Karpas-422 (cell line): Measurements from ENCODE around the gene S100PBP. TPM values are rescaled to one million over a fixed set of nuclear protein-coding genes. Genes with fewer than 3 reads are reported as not detected.
A peak's percentile ranks its signal among the peaks of the same experiment; 100 is the strongest.

Experiments used
- DNase-seq: peaks from one replicate; pipeline ENCODE4 v3.0.0-alpha.2; 2015
- H2AFZ ChIP-seq: fragments of 200-600 bp; sonication (generic); 2 replicates; pipeline ENCODE4 v1.6.1; 2014; ENCODE audit warnings: antibody characterized with exemption, low read length, mixed read lengths
- H3K27ac ChIP-seq: fragments of 200-600 bp; sonication (generic); 2 replicates; pipeline ENCODE4 v1.5.1; 2014; ENCODE audit warnings: mild to moderate bottlenecking, low read length, moderate library complexity
- H3K27me3 ChIP-seq: fragments of 200-600 bp; sonication (generic); 2 replicates; pipeline ENCODE4 v1.6.1; 2014; ENCODE audit warnings: low read length, mixed read lengths
- H3K36me3 ChIP-seq: fragments of 200-600 bp; sonication (generic); 2 replicates; pipeline ENCODE4 v1.6.1; 2014; ENCODE audit warnings: low read length, mixed read lengths; ENCODE audit not compliant: insufficient read depth
- H3K4me1 ChIP-seq: fragments of 200-600 bp; sonication (generic); 2 replicates; pipeline ENCODE4 v1.6.1; 2014; ENCODE audit warnings: mild to moderate bottlenecking, low read length, mixed read lengths
- H3K4me2 ChIP-seq: fragments of 200-600 bp; sonication (generic); 2 replicates; pipeline ENCODE4 v1.6.1; 2014; ENCODE audit warnings: low read length, low read depth, mild to moderate bottlenecking; ENCODE audit not compliant: poor library complexity, severe bottlenecking
- H3K4me3 ChIP-seq: fragments of 200-600 bp; sonication (generic); 2 replicates; pipeline ENCODE4 v1.5.1; 2014; ENCODE audit warnings: mild to moderate bottlenecking, antibody characterized with exemption, low read length, mixed read lengths
- H3K79me2 ChIP-seq: fragments of 200-600 bp; sonication (generic); 2 replicates; pipeline ENCODE4 v1.6.1; 2014; ENCODE audit warnings: mild to moderate bottlenecking, low read length, mixed read lengths
- H3K9ac ChIP-seq: fragments of 200-600 bp; sonication (generic); 2 replicates; pipeline ENCODE4 v1.6.0; 2014; ENCODE audit warnings: low read length
- H3K9me2 ChIP-seq: fragments of 200-600 bp; sonication (generic), shearing (Covaris generic); replicated peaks from 2 replicates; pipeline ENCODE4 v1.6.0; 2014; ENCODE audit warnings: mild to moderate bottlenecking, low read length, moderate library complexity; ENCODE audit not compliant: insufficient read depth
- H3K9me3 ChIP-seq: fragments of 300-700, 200-600 bp; sonication (generic); 2 replicates; pipeline ENCODE4 v1.6.1; 2014; ENCODE audit warnings: low read length, mixed read lengths
- H4K20me1 ChIP-seq: fragments of 200-600 bp; sonication (generic); 2 replicates; pipeline ENCODE4 v1.6.1; 2014; ENCODE audit warnings: mild to moderate bottlenecking, antibody characterized with exemption, low read length, low read depth; ENCODE audit not compliant: insufficient read depth
- total RNA-seq: library from RNA; depleted of rRNA; stranded (reverse); fragments of >200 nt; shearing (Covaris generic); gene quantifications from 2 replicates; pipeline ENCODE4 v1.2.3, GENCODE V29; 2014; ENCODE audit warnings: low replicate concordance; rRNA removed

The S100PBP gene
- total RNA-seq, result 23.7 and 30.8 TPM in 2 replicates

DNA sequence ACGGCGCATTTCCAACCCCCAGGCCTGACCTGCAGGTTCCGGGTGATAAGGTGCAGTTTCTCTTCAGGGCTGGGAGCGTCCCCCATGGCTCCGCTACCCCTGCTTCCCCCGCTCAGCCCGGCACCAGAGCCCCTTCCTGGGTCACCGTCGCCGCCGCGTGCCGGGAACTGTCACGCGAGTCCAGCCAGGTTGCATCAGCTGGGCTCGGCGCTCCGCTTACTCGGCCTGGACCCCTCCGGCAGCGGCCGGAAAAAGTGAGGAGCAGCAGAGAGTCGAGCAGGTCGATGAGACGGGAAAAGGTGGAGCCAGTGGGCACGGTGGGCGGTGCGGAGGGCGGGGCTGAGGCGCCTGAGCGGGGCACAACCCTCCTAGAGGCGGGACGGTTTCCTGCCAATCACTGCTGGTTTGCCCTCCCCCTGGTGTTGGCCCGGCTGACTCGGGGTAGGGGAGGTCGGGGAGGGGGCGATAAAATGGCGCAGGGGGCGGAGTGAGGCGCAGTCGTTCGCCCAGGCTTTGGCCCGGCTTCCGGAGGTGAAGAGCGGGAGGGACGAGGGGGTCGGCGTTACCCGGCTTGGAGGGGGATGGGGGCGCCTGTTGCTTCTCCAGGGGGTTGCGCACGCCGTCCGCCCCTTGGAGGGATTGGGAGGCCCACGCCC, at the start of gene S100PBP, which contains the start of gene YARS1:
S100PBP (plus strand) TSS at position 495 of the 656 bp plus-strand sequence. CDS start 8,447 bp downstream, outside the sequence.
YARS1 (minus strand) TSS at position 200 of the 656 bp plus-strand sequence; CDS start at position 86, 114 bp downstream.
- H3K4me3 ChIP-seq, result peak within 1 kb of the TSS; percentile 83
- peak within 1 kb of the TSS; percentile 97 for H3K9ac ChIP-seq
- peaks cover 53% of the 10 kb centered on the region for H3K4me1 ChIP-seq
- 0 out of 2 replicates have a peak, but pooled peaks cover 13% of the 10 kb centered on the region for H3K36me3 ChIP-seq
- H3K9me2 ChIP-seq, result no peaks in the 10 kb centered on the region
- H4K20me1 ChIP-seq, result peaks cover 5% of the 10 kb centered on the region; the same call in 1 of the 2 replicates
- DNase-seq, result peak; percentile 99
- peak within 1 kb of the TSS; percentile 94 for H3K4me2 ChIP-seq
- H3K27me3 ChIP-seq, result no peaks in the 10 kb centered on the region
- H3K27ac ChIP-seq, result peak within 1 kb of the TSS; percentile 89
- no peak within 1 kb of the TSS; the same call in 1 of the 2 replicates for H2AFZ ChIP-seq
- H3K9me3 ChIP-seq, result no peaks in the 10 kb centered on the region
- H3K79me2 ChIP-seq, result peaks cover 94% of the 10 kb centered on the region

DNA sequence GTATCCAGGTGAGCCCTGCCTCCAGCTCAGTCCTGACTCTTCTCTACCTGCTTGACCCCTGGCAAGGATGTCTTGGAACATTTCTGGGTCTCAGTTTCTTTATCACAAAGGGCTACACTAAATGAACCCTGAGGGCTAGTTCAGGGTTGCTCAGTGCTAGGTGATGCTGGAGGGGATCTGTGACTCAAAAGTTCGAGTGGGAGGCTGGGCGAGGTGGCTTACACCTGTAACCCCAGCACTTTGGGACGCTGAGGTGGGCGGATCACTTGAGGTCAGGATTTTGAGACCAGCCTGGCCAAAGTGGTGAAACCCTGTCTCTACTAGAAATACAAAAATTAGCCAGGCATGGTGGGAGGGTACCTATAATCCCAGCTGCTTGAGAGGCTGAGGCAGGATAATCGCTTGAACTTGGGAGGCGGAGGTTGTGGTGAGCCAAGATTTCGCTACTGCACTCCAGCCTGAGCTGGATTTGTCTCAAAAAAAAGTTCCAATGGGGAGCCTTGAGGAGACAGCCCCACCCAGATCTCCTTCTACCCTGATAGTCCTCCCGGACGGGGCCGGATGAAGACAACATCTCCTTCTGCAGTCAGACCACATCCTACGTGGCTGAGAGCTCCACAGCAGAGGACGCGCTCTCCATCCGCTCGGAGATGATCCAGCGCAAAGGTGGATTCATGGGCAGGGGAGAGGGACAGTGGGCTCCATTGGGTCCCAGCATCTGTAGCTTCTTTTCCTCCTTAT, 49.2 kb upstream of the S100PBP start:
- Histone ChIP-seq H3K4me1 (peaks cover 14% of the 10 kb centered on the region), H3K27me3 (no peaks in the 10 kb centered on the region), H3K9me3 (no peaks in the 10 kb centered on the region), H4K20me1 (no peaks in the 10 kb centered on the region), H3K4me3 (no peak overlapping the region), H3K79me2 (no peaks in the 10 kb centered on the region), H3K27ac (no peak overlapping the region), H3K4me2 (no peak overlapping the region), H3K9ac (no peak overlapping the region), H2AFZ (no peak overlapping the region), H3K9me2 (no peaks in the 10 kb centered on the region), H3K36me3 (no peaks in the 10 kb centered on the region)
- DNase-seq, result no peak

DNA sequence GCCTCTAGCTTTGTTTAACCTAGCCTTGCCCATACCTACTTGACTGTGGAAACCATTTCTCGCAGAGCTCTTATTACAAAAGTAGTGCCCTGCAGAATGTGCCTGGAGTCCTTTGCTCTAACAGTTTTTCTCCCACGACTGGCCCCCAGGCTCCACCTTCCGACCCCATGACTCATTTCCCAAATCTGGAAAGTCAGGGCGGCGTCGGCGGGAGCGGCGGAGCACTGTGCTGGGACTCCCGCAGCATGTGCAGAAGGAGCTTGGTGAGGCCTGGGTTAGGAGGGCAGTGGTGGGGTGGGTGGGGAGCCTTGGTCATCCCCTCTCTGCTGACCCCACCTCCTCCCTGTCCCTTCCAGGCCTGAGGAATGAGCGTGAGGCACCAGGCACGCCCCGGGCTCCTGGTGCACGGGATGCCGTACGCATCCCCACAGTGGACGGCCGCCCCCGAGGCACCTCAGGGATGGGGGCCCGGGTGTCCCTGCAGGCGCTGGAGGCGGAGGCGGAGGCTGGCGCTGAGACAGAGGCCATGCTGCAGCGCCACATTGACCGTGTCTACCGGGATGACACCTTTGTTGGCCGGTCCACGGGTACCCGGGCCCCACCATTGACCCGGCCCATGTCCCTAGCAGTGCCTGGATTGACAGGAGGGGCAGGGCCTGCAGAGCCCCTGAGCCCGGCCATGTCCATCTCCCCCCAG, 47.8 kb upstream of the S100PBP start:
- no peaks in the 10 kb centered on the region for H3K36me3 ChIP-seq

DNA sequence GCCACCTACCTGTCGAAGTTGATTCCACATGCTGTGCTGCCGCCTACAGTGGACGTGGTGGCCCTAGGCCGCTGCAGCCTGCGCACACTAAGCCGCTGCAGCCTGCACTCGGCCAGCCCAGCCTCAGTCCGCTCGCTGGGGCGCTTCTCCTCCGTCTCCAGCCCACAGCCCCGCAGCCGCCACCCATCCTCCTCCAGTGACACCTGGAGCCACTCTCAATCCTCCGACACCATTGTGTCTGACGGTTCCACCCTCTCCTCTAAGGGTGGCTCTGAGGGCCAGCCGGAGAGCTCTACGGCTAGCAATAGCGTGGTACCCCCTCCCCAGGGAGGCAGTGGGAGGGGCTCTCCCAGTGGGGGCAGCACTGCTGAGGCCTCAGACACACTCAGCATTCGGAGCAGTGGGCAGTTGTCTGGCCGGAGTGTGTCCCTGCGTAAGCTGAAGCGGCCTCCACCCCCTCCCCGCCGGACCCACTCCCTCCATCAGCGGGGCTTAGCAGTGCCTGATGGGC, 47.2 kb upstream of the S100PBP start:
- H3K79me2 ChIP-seq, result no peaks in the 10 kb centered on the region
- H3K4me3 ChIP-seq, result no peak overlapping the region
- H3K27ac ChIP-seq, result no peak overlapping the region
- no peak for DNase-seq
- H2AFZ ChIP-seq, result no peak overlapping the region
- H4K20me1 ChIP-seq, result no peaks in the 10 kb centered on the region
- H3K9me2 ChIP-seq, result no peaks in the 10 kb centered on the region
- H3K9ac ChIP-seq, result no peak overlapping the region
- peaks cover 1% of the 10 kb centered on the region; the same call in 1 of the 2 replicates for H3K36me3 ChIP-seq
- H3K27me3 ChIP-seq, result no peaks in the 10 kb centered on the region
- H3K4me2 ChIP-seq, result no peak overlapping the region
- no peaks in the 10 kb centered on the region for H3K9me3 ChIP-seq
- H3K4me1 ChIP-seq, result peaks cover 10% of the 10 kb centered on the region

More for the DNA sequence above, 47.8 kb upstream of the S100PBP start:
- Histone ChIP-seq H3K4me3 (no peak overlapping the region), H3K9me3 (no peaks in the 10 kb centered on the region), H3K9ac (no peak overlapping the region), H2AFZ (no peak overlapping the region), H3K27me3 (no peaks in the 10 kb centered on the region), H3K79me2 (no peaks in the 10 kb centered on the region), H3K9me2 (no peaks in the 10 kb centered on the region), H3K4me2 (no peak overlapping the region), H4K20me1 (no peaks in the 10 kb centered on the region), H3K4me1 (peaks cover 14% of the 10 kb centered on the region), H3K27ac (no peak overlapping the region)
- DNase-seq, result no peak

DNA sequence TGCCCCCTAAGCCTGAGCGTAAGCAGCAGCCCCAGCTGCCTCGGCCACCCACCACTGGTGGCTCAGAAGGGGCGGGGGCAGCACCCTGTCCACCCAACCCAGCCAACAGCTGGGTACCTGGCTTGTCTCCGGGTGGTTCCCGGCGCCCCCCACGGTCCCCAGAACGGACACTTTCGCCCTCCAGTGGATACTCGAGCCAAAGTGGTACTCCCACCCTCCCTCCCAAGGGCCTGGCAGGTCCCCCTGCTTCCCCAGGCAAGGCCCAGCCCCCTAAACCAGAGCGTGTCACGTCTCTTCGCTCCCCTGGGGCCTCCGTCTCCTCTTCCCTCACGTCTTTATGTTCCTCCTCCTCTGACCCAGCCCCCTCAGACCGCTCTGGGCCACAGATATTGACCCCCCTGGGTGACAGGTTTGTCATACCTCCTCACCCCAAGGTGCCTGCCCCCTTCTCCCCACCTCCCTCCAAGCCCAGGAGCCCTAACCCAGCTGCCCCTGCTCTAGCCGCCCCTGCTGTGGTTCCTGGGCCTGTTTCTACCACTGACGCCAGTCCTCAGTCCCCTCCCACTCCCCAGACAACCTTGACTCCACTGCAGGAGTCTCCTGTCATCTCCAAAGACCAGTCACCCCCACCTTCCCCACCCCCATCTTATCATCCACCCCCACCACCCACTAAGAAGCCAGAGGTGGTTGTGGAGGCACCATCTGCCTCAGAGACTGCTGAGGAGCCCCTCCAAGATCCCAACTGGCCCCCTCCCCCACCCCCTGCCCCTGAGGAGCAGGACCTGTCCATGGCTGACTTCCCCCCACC, 46.5 kb upstream of the S100PBP start:
- H3K4me2 ChIP-seq, result peak overlapping the region; percentile 20
- H3K4me3 ChIP-seq, result no peak overlapping the region
- peaks cover 8% of the 10 kb centered on the region for H3K4me1 ChIP-seq

DNA sequence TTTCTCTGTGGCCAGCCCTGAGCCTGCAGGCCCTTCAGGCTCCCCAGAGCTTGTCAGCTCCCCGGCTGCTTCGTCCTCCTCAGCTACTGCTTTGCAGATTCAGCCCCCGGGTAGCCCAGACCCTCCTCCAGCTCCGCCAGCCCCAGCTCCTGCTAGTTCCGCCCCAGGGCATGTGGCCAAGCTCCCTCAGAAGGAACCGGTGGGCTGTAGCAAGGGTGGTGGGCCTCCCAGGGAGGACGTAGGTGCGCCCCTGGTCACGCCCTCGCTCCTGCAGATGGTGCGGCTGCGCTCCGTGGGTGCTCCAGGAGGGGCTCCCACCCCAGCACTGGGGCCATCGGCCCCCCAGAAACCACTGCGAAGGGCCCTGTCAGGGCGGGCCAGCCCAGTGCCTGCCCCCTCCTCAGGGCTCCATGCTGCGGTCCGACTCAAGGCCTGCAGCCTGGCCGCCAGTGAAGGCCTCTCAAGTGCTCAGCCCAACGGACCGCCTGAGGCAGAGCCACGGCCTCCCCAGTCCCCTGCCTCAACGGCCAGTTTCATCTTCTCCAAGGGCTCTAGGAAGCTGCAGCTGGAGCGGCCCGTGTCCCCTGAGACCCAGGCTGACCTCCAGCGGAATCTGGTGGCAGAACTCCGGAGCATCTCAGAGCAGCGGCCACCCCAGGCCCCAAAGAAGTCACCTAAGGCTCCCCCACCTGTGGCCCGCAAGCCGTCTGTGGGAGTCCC, 45.7 kb upstream of the S100PBP start:
- no peaks in the 10 kb centered on the region for H3K9me3 ChIP-seq
- H3K79me2 ChIP-seq, result no peaks in the 10 kb centered on the region
- H3K27ac ChIP-seq, result no peak overlapping the region
- DNase-seq, result no peak
- H3K36me3 ChIP-seq, result peaks cover 6% of the 10 kb centered on the region; the same call in 1 of the 2 replicates
- peak overlapping the region; percentile 33; the same call in 1 of the 2 replicates for H3K9ac ChIP-seq
- peaks cover 8% of the 10 kb centered on the region for H3K4me1 ChIP-seq
- H3K9me2 ChIP-seq, result no peaks in the 10 kb centered on the region
- peak overlapping the region; percentile 20 for H3K4me2 ChIP-seq
- no peaks in the 10 kb centered on the region for H3K27me3 ChIP-seq
- H2AFZ ChIP-seq, result no peak overlapping the region
- no peak overlapping the region for H3K4me3 ChIP-seq
- H4K20me1 ChIP-seq, result no peaks in the 10 kb centered on the region

More for the DNA sequence above, 46.5 kb upstream of the S100PBP start:
- Histone ChIP-seq H3K27ac (no peak overlapping the region), H3K79me2 (no peaks in the 10 kb centered on the region), H2AFZ (no peak overlapping the region), H3K9me2 (no peaks in the 10 kb centered on the region), H3K27me3 (no peaks in the 10 kb centered on the region), H3K9ac (peak overlapping the region; percentile 33; the same call in 1 of the 2 replicates), H3K9me3 (no peaks in the 10 kb centered on the region), H3K36me3 (peaks cover 6% of the 10 kb centered on the region; the same call in 1 of the 2 replicates), H4K20me1 (no peaks in the 10 kb centered on the region)
- no peak for DNase-seq
